Fibroblast of villous mesenchyme (primary cell): ENCODE measurements around the gene PLXNA4. TPM values are rescaled to one million over a fixed set of nuclear protein-coding genes. Genes with fewer than 3 reads are reported as not detected.
"Not testable (repeated sequence)": the region's sequence is repeated elsewhere in the genome, so short reads cannot be mapped to it uniquely, and the experiment has no call there.

Experiments
- DNase-seq: peaks from one replicate; pipeline ENCODE4 v3.0.0-alpha.2; 2010; ENCODE audit warnings: low read depth
- H3K4me3 ChIP-seq: 2 replicates; pipeline ENCODE4 v1.5.1; 2011; ENCODE audit warnings: low read depth, mild to moderate bottlenecking, low read length
- total RNA-seq: library from RNA; depleted of rRNA; stranded (reverse); fragments of >200 nt; gene quantifications from 2 replicates; pipeline ENCODE4 v1.2.3, GENCODE V29; 2012
- TF ChIP-seq, protein P1 (sequence below): IDR thresholded peaks from 2 replicates; pipeline ENCODE4 v1.5.1; 2012; ENCODE audit warnings: low read depth, mild to moderate bottlenecking, low read length; ENCODE audit not compliant: insufficient read depth

PLXNA4 gene
- total RNA-seq, 1 donor: not detected

DNA sequence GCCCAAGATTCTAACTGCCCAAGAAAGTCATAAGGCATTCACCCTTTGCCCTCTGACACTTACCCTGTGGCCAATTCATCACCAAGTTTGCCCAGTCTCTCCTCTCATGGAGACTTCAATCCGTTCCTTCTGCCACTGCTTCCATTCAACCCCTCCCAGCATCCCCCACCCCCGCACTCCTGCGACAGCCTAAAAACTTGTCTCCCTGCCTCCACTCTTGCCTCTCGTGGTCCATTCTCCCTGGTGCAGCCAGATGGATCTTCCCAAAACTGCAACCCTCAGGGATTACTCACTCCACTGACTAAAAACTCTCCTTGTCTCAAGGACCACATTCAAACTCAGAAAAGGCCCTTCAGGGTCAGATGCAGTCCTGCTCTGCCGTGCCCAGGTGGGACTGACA, 32.3 kb upstream of the PLXNA4 start:
- no peak for DNase-seq
- no peak overlapping the region for H3K4me3 ChIP-seq
- TF ChIP-seq, protein P1, sequence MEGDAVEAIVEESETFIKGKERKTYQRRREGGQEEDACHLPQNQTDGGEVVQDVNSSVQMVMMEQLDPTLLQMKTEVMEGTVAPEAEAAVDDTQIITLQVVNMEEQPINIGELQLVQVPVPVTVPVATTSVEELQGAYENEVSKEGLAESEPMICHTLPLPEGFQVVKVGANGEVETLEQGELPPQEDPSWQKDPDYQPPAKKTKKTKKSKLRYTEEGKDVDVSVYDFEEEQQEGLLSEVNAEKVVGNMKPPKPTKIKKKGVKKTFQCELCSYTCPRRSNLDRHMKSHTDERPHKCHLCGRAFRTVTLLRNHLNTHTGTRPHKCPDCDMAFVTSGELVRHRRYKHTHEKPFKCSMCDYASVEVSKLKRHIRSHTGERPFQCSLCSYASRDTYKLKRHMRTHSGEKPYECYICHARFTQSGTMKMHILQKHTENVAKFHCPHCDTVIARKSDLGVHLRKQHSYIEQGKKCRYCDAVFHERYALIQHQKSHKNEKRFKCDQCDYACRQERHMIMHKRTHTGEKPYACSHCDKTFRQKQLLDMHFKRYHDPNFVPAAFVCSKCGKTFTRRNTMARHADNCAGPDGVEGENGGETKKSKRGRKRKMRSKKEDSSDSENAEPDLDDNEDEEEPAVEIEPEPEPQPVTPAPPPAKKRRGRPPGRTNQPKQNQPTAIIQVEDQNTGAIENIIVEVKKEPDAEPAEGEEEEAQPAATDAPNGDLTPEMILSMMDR: no peak

DNA sequence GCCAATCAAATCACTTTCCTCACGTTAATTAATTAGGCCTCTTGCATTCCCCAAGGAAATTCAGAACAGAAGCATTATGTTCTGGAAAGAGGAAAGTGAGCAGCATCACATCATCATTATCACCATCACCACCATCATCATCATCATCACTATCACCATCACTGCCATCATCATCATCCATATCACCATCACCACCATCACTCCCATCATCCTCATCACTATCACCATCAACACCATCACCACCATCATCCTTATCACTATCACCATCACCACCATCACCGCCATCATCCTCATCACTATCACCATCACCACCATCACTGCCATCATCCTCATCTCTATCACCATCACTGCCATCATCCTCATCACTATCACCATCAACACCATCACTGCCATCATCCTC, 31.4 kb upstream of the PLXNA4 start:
- H3K4me3 ChIP-seq: no peak overlapping the region
- DNase-seq: no peak
- TF ChIP-seq, protein P1: no peak

DNA sequence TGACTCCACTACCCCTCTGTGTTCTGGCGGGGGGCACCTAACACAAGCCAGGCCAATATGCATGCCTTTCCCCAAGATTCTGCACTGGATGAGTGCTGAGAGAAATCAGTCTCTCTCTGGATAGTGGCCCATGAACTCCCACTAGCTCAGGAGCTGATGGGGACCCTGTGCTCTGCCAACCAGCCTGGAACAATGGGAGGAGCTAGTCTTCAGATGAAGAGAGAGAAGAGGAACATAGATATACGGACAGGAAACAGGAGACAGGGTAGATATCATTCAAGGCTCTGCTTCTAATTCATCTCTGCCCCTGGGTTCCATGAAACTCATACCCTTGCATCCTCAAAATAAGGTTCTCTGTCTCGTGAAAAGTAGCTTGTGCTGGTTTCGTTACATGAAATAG, 27.9 kb upstream of the PLXNA4 start:
- DNase-seq: no peak
- H3K4me3 ChIP-seq: no peak overlapping the region
- TF ChIP-seq, protein P1: no peak

DNA sequence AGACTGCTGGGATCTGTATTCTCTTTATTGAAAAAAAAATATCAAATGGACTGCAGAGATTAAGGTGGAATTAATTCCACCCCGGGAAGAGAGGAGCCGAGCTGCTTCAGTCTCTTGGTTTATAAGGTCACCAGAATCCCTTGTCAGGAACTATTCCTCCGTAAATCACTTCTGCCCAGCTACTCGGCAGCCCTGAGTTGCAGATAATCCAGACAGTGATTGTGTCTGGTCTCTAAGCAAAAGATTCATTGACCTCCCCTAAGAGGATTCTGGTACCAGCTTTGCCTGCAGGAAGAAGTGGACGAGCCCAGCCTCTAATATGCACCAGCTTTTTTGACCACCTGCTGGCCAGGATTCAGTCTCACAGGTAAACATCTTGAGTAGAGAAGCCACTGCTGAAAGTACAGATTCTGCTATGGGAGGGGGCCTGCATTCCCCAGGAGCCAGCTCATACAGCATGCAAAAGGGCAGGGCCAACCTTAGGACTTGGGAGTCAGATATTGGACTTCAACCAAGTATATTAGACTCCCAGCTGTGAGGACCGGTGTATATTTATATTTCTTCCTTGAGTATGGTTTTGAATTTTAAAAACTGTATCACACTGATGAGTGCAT, 27.1 kb upstream of the PLXNA4 start:
- TF ChIP-seq, protein P1: no peak
- H3K4me3 ChIP-seq: no peak overlapping the region

DNA sequence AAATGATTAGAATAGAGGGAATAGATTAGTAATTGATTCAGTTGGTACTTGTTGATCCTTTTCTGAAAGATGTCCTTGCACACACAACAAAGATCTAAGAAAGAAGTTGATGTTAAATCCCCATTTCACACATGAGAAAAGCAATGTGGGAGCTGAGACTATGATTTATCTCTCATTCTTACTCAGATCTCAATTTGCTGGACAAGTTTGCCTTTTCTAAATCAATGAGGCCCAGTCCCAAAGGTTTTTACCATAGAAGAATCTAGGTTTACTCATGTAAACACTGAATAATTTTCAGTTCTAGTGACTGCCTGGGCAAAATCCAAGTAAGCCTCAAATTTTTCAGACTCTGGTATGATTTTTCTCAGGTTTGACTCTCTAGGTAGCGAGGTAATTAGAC, 25.5 kb upstream of the PLXNA4 start:
- no peak overlapping the region for H3K4me3 ChIP-seq
- no peak for DNase-seq
- TF ChIP-seq, protein P1: no peak

More for the DNA sequence above, 27.1 kb upstream of the PLXNA4 start:
- DNase-seq: no peak

DNA sequence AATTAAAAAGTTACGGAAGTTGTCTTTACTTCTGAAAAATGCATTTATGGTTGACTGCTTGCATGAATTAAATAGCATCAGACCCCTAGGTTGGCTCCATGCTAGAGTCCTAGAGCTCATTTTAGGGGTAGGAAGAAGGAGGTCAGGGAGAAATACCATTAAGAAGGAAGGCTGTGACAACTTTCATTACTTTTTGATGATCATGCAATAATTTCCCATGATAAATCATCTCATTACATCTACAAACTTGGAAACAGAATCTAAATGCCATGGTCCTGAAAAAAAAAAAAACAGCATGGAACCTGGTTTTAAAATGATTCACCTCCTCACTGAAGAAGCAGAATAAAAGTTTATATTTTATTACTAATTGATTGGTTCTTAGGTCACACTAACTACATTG, 20.3 kb upstream of the PLXNA4 start:
- DNase-seq: no peak
- TF ChIP-seq, protein P1: no peak

DNA sequence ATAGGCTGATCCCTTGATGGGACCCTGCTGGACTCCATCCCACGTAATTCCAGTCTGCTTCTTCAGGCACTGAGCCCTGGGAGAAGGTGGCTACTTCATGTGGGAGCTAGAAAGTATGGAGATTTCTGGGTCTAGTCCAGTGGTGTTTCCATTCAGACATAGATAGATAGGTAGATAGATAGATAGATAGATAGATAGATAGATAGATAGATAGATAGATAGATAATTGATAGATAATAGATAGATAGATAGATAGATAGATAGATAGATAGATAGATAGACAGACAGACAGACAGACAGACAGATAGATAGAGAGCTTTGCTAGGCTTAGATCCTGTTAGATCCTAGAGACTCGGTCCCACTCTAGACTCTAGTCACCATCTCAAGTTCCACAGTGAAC, 18.5 kb upstream of the PLXNA4 start:
- not testable (repeated sequence) for DNase-seq

More for the DNA sequence above, 20.3 kb upstream of the PLXNA4 start:
- H3K4me3 ChIP-seq: no peak overlapping the region

More for the DNA sequence above, 18.5 kb upstream of the PLXNA4 start:
- not testable (repeated sequence) for H3K4me3 ChIP-seq
